Neutrophil (primary cell): Measurements from ENCODE around the gene RGP1.
A peak's percentile ranks its signal among the peaks of the same experiment; 100 is the strongest.

ENCODE experiments used
- H3K27ac ChIP-seq: fragments of 200-600 bp; sonication (generic); 2 replicates; pipeline ENCODE4 v1.5.1; 2016; ENCODE audit warnings: mild to moderate bottlenecking, moderate library complexity
- H3K27me3 ChIP-seq: fragments of 200-600 bp; sonication (generic); 2 replicates; pipeline ENCODE4 v1.6.0; 2016; ENCODE audit warnings: mild to moderate bottlenecking
- H3K36me3 ChIP-seq: fragments of 200-600 bp; sonication (generic); 2 replicates; pipeline ENCODE4 v1.5.1; 2017
- H3K4me1 ChIP-seq, 2 experiments: fragments of 200-600 bp in 1 of 2; sonication (generic) in 1 of 2; 1 replicate in 1 of 2; 2 replicates in 1 of 2; pipeline versions ENCODE4 v1.5.1 to v1.6.1; 2013 to 2016; ENCODE audit warnings: low read depth in 1 of 2, low read length in 1 of 2, mild to moderate bottlenecking in 1 of 2, moderate library complexity in 1 of 2; ENCODE audit not compliant: control insufficient read depth in 1 of 2, insufficient read depth in 1 of 2
- H3K4me3 ChIP-seq, 2 experiments: fragments of 200-600 bp in 1 of 2; sonication (generic) in 1 of 2; 1 replicate in 1 of 2; 2 replicates in 1 of 2; pipeline ENCODE4 v1.5.1; 2013 to 2016; ENCODE audit warnings: low read depth in 1 of 2, low read length in 1 of 2, mild to moderate bottlenecking in 1 of 2, moderate library complexity in 1 of 2
- H3K9me3 ChIP-seq: fragments of 200-600 bp; sonication (generic); 2 replicates; pipeline ENCODE4 v1.5.1; 2016
- TF ChIP-seq, protein P1 (sequence below): fragments of 200-600 bp; sonication (generic); IDR thresholded peaks from 2 replicates; pipeline ENCODE4 v1.5.1; 2016; ENCODE audit warnings: antibody characterized with exemption

Gene RGP1

GRCh38 chr9:35732800-35733541 is 16.1 kb upstream of the RGP1 start:
- H3K4me1 ChIP-seq = peaks cover 44 to 50% of the 10 kb centered on the region in 2 experiments

GRCh38 chr9:35734096-35734495 is 15.0 kb upstream of the RGP1 start:
- H3K27ac ChIP-seq = peak overlapping the region; percentile 21
- H3K4me1 ChIP-seq = peaks cover 33 to 38% of the 10 kb centered on the region in 2 experiments
- TF ChIP-seq, protein P1, sequence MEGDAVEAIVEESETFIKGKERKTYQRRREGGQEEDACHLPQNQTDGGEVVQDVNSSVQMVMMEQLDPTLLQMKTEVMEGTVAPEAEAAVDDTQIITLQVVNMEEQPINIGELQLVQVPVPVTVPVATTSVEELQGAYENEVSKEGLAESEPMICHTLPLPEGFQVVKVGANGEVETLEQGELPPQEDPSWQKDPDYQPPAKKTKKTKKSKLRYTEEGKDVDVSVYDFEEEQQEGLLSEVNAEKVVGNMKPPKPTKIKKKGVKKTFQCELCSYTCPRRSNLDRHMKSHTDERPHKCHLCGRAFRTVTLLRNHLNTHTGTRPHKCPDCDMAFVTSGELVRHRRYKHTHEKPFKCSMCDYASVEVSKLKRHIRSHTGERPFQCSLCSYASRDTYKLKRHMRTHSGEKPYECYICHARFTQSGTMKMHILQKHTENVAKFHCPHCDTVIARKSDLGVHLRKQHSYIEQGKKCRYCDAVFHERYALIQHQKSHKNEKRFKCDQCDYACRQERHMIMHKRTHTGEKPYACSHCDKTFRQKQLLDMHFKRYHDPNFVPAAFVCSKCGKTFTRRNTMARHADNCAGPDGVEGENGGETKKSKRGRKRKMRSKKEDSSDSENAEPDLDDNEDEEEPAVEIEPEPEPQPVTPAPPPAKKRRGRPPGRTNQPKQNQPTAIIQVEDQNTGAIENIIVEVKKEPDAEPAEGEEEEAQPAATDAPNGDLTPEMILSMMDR = no peak
- H3K27me3 ChIP-seq = no peaks in the 10 kb centered on the region
- H3K36me3 ChIP-seq = peaks cover 43% of the 10 kb centered on the region
- no peaks in the 10 kb centered on the region for H3K9me3 ChIP-seq
- no peak overlapping the region for H3K4me3 ChIP-seq

More at GRCh38 chr9:35732800-35733541, 16.1 kb upstream of the RGP1 start:
- Histone ChIP-seq H3K9me3 (no peaks in the 10 kb centered on the region), H3K4me3 (peak overlapping the region; percentile 93 to 94), H3K36me3 (peaks cover 42% of the 10 kb centered on the region), H3K27ac (peak overlapping the region; percentile 99), H3K27me3 (no peaks in the 10 kb centered on the region)
- TF ChIP-seq, protein P1 = no peak

DNA sequence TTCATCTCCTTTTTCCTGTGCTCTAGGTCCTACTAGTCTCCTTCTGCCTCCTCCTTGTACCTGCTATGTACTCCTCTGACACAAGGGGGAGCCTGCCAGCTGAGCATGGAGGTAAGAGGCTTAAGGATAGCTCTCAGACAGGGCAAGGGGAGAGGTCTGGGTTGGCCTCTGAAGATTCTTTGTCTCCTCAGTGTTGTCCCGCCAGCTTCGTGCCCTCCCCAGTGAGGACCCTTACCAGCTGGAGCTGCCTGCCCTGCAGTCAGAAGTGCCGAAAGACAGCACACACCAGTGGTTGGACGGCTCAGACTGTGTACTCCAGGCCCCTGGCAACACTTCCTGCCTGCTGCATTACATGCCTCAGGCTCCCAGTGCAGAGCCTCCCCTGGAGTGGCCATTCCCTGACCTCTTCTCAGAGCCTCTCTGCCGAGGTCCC is 12.9 kb upstream of the RGP1 start:
- H3K27ac ChIP-seq = peak overlapping the region; percentile 37

DNA sequence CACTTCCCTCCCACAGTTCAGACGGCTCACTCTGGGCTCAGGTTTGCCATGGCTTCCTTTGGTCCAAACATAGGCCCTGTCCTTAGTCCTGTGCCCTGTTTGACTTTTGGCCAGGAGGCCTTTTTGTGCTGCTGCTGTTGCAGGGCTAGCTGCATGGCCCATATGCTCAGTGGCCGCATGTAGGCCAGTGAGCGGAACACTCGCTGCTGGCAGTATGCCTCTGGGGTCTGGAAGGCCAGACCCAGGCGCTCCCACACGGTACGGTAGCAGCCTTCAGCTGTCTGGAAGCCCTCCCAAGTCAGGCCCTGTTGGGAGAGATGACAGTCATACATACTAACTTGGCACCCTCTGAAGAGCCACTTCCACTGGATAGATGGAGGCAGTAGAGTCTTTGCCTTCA is 11.9 kb upstream of the RGP1 start:
- Histone ChIP-seq H3K9me3 (no peaks in the 10 kb centered on the region), H3K36me3 (peaks cover 68% of the 10 kb centered on the region), H3K4me3 (no peak overlapping the region), H3K27me3 (no peaks in the 10 kb centered on the region), H3K27ac (no peak overlapping the region), H3K4me1 (peaks cover 15 to 23% of the 10 kb centered on the region in 2 experiments)
- TF ChIP-seq, protein P1 = no peak

More for the DNA sequence above, 12.9 kb upstream of the RGP1 start:
- Histone ChIP-seq H3K27me3 (no peaks in the 10 kb centered on the region), H3K36me3 (peaks cover 59% of the 10 kb centered on the region), H3K4me1 (peaks cover 19 to 23% of the 10 kb centered on the region in 2 experiments), H3K4me3 (no peak overlapping the region), H3K9me3 (no peaks in the 10 kb centered on the region)
- TF ChIP-seq, protein P1 = peak; percentile 82

DNA sequence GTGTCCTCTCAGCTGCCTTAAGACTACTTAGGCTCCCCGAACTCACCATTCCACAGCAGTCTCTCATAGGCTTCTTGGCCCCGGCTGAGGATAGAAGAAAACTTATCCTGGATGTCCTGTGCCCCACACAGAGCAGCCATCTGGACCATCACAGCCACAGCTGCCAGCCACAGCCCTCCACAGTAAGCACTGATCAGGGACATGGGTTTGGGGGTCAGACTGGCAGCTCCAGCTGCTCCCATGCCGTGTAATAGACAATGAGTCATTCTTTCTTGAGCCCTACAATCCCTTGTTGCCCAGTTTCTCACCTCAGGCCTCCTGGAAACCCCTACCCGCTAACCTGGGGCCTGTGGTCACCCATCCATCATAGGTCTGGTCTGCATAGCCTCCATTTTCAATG is 10.9 kb upstream of the RGP1 start:
- H3K27ac ChIP-seq = no peak overlapping the region
- peaks cover 78% of the 10 kb centered on the region for H3K36me3 ChIP-seq
- TF ChIP-seq, protein P1 = no peak
- peaks cover 9 to 16% of the 10 kb centered on the region in 2 experiments for H3K4me1 ChIP-seq
- no peaks in the 10 kb centered on the region for H3K9me3 ChIP-seq
- H3K27me3 ChIP-seq = no peaks in the 10 kb centered on the region
- no peak overlapping the region for H3K4me3 ChIP-seq
